K562 (cell line): ENCODE measurements around the gene RXYLT1. TPM values are rescaled to one million over a fixed set of nuclear protein-coding genes. Genes with fewer than 3 reads are reported as not detected.

Experiments used
- HLTF ChIP-seq: fragments of 450-650 bp; IDR thresholded peaks from 2 replicates; pipeline ENCODE4 v1.6.1; 2016
- HNRNPH1 ChIP-seq: fragments of 200-400 bp; formaldehyde crosslinking; optimal IDR thresholded peaks from 2 replicates; pipeline ENCODE3; 2017; ENCODE audit warnings: low read depth, mild to moderate bottlenecking, low read length, moderate library complexity
- ILF3 ChIP-seq: fragments of 450-650 bp; IDR thresholded peaks from 2 replicates; pipeline ENCODE4 v1.6.1; 2018; ENCODE audit warnings: antibody characterized with exemption, mild to moderate bottlenecking, moderate library complexity, borderline replicate concordance
- JUND ChIP-seq, 2 experiments: IDR thresholded peaks; 2 replicates in 1 of 2; 3 replicates in 1 of 2; pipeline ENCODE4 v1.6.1; 2011; ENCODE audit warnings: borderline replicate concordance in 2 of 2, low read depth in 2 of 2, low read length in 2 of 2, improper control_type of control experiment in 1 of 2, missing biosample characterization in 1 of 2, missing genetic modification characterization in 1 of 2, missing genetic modification reagents in 1 of 2
- NFRKB ChIP-seq: fragments of 450-650 bp; IDR thresholded peaks from 2 replicates; pipeline ENCODE4 v1.6.1; 2016; ENCODE audit warnings: low read depth
- PHF20 ChIP-seq: fragments of 450-650 bp; IDR thresholded peaks from 2 replicates; pipeline ENCODE4 v1.6.1; 2018; ENCODE audit not compliant: partially characterized antibody
- RNF2 ChIP-seq: sonication (generic); IDR thresholded peaks from 2 replicates; pipeline ENCODE4 v1.6.1; 2016
- TEAD1 ChIP-seq, 2 experiments: fragments of 450-650 bp in 1 of 2; sonication (generic) in 1 of 2; formaldehyde crosslinking; IDR thresholded peaks; 2 replicates each; pipeline versions ENCODE4 v1.4.0 to v1.8.0; 2020 to 2022; ENCODE audit warnings: mild to moderate bottlenecking in 2 of 2, missing genetic modification reagents in 1 of 2
- TSC22D4 ChIP-seq: fragments of 450-650 bp; IDR thresholded peaks from 2 replicates; pipeline ENCODE4 v1.6.1; 2016; ENCODE audit warnings: missing genetic modification characterization, missing biosample characterization, control low read depth
- polyA plus RNA-seq, 8 experiments: library from polyadenylated mRNA; depleted of rRNA in 4 of 8; stranded (reverse) in 5 of 8; unstranded in 3 of 8; fragments of >200 nt; fragmentation: Nextera tagmentation in 2 of 8; fragmentation: Illumina TruSeq in 1 of 8; extraction: Ambion mirVana in 2 of 8; extraction: Trizol in 1 of 8; gene quantifications; 2 replicates each; pipeline versions ENCODE4 v1.2.1 to v1.2.3, GENCODE V29; 2011 to 2014; ENCODE audit warnings: inconsistent platforms in 1 of 8, missing spikeins in 1 of 8
- total RNA-seq, 7 experiments: library from RNA; depleted of rRNA in 6 of 7; stranded (reverse); fragments of >200 nt in 6 of 7; fragmentation: Illumina TruSeq in 2 of 7; extraction: Trizol in 2 of 7; gene quantifications; 2 replicates each; pipeline versions ENCODE4 v1.2.1 to v1.2.3, GENCODE V29; 2011 to 2021; ENCODE audit warnings: low replicate concordance in 1 of 7
- TF ChIP-seq, protein P1 (sequence below), 2 experiments: fragments of 450-650 bp; IDR thresholded peaks; 2 replicates each; pipeline ENCODE4 v1.6.1; 2016; ENCODE audit warnings: mild to moderate bottlenecking in 2 of 2, borderline replicate concordance in 1 of 2, low read depth in 1 of 2, moderate library complexity in 1 of 2
- TF ChIP-seq, protein P2 (sequence below): IDR thresholded peaks from 3 replicates; pipeline ENCODE4 v1.6.1; 2011; ENCODE audit warnings: borderline replicate concordance, mild to moderate bottlenecking; ENCODE audit not compliant: insufficient read length, insufficient read depth
- TF ChIP-seq, protein P3 (sequence below): fragments of 250-450 bp; sonication (Bioruptor Pico); IDR thresholded peaks from 2 replicates; pipeline ENCODE4 v1.9.0; 2021; ENCODE audit warnings: mild to moderate bottlenecking, inconsistent platforms
- TF ChIP-seq, protein P4 (sequence below), 2 experiments: fragments of 450-650 bp; conservative IDR thresholded peaks; 2 replicates each; pipeline ENCODE4 v1.6.1; 2017; ENCODE audit warnings: mild to moderate bottlenecking in 2 of 2, moderate library complexity in 2 of 2

The RXYLT1 gene
- total and polyA plus RNA-seq, 9 of the 15 experiments (the other 6 are each of a cell fraction or from before 2014, with no cell fraction given), result 6.7 to 26.5 (median 20.9) TPM

DNA sequence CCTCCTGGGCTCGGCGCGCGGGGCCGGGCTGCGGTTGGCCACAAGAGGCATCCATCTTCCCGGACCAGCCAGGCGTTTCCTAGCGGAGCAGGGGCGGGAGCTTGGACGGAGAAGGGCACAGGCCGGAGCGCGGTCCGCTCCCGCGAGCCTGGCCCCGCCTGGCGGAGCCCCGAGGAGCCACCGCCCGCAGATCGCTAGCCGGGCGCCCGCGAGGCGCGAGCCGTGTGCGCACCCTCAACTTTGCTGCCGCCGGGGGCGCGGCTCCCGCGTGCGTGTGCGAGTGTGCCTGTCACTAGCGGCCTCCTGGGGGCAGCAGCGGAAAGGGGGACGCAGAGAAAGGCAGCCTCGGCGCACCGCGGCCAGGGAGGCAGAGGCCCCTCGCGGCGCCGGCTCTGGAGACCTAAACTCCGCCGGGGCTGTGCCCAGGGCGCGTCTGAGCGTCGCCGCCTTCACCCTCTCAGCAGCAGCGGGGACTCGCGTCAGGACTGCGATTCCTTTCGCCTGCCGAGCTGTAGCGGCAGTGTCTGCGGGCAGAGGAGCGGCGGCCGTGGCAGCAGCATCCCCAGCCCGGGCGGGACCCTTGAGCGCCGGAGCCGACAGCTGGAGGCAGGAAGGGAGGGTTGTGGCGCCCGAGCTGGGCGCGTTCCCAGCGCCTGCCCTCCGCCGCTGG, 64.1 kb downstream of the RXYLT1 start (continued):
- TF ChIP-seq, protein P1, sequence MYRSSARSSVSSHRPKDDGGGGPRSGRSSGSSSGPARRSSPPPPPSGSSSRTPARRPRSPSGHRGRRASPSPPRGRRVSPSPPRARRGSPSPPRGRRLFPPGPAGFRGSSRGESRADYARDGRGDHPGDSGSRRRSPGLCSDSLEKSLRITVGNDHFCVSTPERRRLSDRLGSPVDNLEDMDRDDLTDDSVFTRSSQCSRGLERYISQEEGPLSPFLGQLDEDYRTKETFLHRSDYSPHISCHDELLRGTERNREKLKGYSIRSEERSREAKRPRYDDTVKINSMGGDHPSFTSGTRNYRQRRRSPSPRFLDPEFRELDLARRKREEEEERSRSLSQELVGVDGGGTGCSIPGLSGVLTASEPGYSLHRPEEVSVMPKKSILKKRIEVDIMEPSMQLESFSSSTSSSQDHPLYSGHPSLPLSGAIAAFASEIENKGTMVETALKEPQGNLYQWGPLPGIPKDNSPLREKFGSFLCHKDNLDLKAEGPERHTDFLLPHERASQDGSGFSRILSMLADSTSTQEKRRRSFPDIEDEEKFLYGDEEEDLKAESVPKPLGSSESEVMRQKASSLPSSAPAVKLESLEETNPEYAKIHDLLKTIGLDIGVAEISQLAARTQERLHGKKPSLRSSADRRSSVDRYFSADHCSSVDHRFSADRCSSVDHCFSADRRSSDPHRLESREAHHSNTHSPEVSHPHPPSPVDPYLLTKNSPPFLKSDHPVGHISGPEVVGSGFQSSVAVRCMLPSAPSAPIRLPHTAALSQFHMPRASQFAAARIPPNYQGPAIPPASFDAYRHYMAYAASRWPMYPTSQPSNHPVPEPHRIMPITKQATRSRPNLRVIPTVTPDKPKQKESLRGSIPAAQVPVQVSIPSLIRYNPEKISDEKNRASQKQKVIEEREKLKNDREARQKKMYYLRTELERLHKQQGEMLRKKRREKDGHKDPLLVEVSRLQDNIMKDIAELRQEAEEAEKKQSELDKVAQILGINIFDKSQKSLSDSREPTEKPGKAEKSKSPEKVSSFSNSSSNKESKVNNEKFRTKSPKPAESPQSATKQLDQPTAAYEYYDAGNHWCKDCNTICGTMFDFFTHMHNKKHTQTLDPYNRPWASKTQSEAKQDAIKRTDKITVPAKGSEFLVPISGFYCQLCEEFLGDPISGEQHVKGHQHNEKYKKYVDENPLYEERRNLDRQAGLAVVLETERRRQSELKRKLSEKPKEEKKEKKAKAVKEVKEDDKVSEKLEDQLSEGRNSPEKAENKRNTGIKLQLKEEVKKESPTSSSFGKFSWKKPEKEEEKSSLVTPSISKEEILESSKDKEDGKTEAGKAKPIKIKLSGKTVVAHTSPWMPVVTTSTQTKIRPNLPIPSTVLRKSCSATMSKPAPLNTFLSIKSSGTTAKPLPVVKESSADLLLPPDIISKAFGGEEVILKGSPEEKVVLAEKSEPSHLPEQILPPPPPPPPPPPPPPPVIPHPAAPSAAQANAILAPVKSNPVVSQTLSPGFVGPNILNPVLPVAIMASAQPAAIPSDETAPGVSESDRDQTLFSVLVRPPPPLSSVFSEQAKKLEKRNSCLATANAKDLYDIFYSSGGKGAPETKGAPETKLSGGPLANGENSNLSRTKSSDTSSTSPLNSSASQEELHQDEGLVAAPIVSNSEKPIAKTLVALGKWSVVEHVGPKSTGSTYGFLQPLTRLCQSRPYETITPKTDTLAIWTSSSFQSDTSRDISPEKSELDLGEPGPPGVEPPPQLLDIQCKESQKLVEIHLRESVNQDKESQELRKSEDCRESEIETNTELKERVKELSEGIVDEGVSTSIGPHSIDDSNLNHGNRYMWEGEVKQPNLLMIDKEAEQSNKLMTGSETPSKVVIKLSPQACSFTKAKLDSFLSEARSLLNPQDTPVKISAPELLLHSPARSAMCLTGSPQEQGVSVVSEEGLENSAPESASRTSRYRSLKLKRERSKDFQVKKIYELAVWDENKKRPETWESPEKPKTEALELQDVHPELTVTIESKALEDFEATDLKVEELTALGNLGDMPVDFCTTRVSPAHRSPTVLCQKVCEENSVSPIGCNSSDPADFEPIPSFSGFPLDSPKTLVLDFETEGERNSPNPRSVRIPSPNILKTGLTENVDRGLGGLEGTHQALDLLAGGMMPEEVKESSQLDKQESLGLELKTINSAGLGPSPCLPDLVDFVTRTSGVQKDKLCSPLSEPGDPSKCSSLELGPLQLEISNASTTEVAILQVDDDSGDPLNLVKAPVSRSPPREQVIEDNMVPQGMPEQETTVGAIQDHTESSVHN (IDR thresholded peaks at IDR 0.05; ENCODE audit: borderline replicate concordance in 1 of 2, low read depth in 1 of 2), result no peak
- TF ChIP-seq ILF3, result no peak
- TF ChIP-seq TSC22D4 (tag), result no peak
- TF ChIP-seq, protein P2, sequence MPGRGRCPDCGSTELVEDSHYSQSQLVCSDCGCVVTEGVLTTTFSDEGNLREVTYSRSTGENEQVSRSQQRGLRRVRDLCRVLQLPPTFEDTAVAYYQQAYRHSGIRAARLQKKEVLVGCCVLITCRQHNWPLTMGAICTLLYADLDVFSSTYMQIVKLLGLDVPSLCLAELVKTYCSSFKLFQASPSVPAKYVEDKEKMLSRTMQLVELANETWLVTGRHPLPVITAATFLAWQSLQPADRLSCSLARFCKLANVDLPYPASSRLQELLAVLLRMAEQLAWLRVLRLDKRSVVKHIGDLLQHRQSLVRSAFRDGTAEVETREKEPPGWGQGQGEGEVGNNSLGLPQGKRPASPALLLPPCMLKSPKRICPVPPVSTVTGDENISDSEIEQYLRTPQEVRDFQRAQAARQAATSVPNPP, result no peak
- TF ChIP-seq, protein P3, sequence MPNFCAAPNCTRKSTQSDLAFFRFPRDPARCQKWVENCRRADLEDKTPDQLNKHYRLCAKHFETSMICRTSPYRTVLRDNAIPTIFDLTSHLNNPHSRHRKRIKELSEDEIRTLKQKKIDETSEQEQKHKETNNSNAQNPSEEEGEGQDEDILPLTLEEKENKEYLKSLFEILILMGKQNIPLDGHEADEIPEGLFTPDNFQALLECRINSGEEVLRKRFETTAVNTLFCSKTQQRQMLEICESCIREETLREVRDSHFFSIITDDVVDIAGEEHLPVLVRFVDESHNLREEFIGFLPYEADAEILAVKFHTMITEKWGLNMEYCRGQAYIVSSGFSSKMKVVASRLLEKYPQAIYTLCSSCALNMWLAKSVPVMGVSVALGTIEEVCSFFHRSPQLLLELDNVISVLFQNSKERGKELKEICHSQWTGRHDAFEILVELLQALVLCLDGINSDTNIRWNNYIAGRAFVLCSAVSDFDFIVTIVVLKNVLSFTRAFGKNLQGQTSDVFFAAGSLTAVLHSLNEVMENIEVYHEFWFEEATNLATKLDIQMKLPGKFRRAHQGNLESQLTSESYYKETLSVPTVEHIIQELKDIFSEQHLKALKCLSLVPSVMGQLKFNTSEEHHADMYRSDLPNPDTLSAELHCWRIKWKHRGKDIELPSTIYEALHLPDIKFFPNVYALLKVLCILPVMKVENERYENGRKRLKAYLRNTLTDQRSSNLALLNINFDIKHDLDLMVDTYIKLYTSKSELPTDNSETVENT (CRISPR knock-in tag), result no peak; the same call in 1 of the 2 replicates
- no peak for TF ChIP-seq PHF20
- TF ChIP-seq TEAD1 (CRISPR knock-in tag; IDR thresholded peaks at IDR 0.05), result no peak
- TF ChIP-seq HLTF, result no peak
- TF ChIP-seq, protein P4, sequence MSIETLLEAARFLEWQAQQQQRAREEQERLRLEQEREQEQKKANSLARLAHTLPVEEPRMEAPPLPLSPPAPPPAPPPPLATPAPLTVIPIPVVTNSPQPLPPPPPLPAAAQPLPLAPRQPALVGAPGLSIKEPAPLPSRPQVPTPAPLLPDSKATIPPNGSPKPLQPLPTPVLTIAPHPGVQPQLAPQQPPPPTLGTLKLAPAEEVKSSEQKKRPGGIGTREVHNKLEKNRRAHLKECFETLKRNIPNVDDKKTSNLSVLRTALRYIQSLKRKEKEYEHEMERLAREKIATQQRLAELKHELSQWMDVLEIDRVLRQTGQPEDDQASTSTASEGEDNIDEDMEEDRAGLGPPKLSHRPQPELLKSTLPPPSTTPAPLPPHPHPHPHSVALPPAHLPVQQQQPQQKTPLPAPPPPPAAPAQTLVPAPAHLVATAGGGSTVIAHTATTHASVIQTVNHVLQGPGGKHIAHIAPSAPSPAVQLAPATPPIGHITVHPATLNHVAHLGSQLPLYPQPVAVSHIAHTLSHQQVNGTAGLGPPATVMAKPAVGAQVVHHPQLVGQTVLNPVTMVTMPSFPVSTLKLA (conservative IDR thresholded peaks at IDR 0.05), result peak in 1 of 2 experiments; percentile 60; a peak in 3 of 4 replicates
- TF ChIP-seq RNF2, result no peak
- no peak for TF ChIP-seq NFRKB
- TF ChIP-seq HNRNPH1, result no peak
- peak; percentile 21; the same call in 1 of the 2 replicates for TF ChIP-seq JUND (IDR thresholded peaks at IDR 0.05; ENCODE audit: borderline replicate concordance, low read depth, low read length)
- no peak; the same call in 2 of the 3 replicates for TF ChIP-seq JUND (tag; IDR thresholded peaks at IDR 0.05; ENCODE audit: borderline replicate concordance, low read depth, low read length)
